GM23338 (cell line): Measurements from ENCODE around the gene NIBAN1. TPM values are rescaled to one million over a fixed set of nuclear protein-coding genes. Genes with fewer than 3 reads are reported as not detected.

ENCODE experiments used
- ATAC-seq: fragments of 200-7000 bp; cut with Tn5 transposase; 3 replicates; pipeline ENCODE4 v1.9.1; 2020
- DNase-seq: peaks from one replicate; pipeline ENCODE4 v3.0.0-alpha.2; 2015; ENCODE audit warnings: low spot score
- H2AFZ ChIP-seq: fragments of 200-600 bp; sonication (generic); 2 replicates; pipeline ENCODE4 v1.8.0; 2016; ENCODE audit warnings: antibody characterized with exemption, mild to moderate bottlenecking, moderate library complexity
- H3F3A ChIP-seq: fragments of 200-600 bp; sonication (generic); replicated peaks from 2 replicates; pipeline ENCODE4 v1.8.0; 2017; ENCODE audit warnings: antibody characterized with exemption, mixed run types, low read depth
- H3K27ac ChIP-seq: fragments of 200-600 bp; sonication (generic); 2 replicates; pipeline ENCODE4 v1.6.1; 2016; ENCODE audit warnings: low read depth
- H3K27me3 ChIP-seq: fragments of 200-600 bp; sonication (generic); 2 replicates; pipeline ENCODE4 v1.8.0; 2016; ENCODE audit warnings: mild to moderate bottlenecking, mixed run types, moderate library complexity; ENCODE audit not compliant: insufficient read depth
- H3K36me3 ChIP-seq: fragments of 200-600 bp; sonication (generic); 2 replicates; pipeline ENCODE4 v1.8.0; 2016; ENCODE audit warnings: mild to moderate bottlenecking; ENCODE audit not compliant: insufficient read depth
- H3K4me1 ChIP-seq: fragments of 200-600 bp; sonication (generic); 2 replicates; pipeline ENCODE4 v1.8.0; 2016; ENCODE audit warnings: mild to moderate bottlenecking, moderate library complexity; ENCODE audit not compliant: insufficient read depth
- H3K4me2 ChIP-seq: fragments of 200-600 bp; sonication (generic); 2 replicates; pipeline ENCODE4 v1.7.1; 2017; ENCODE audit warnings: mixed run types
- H3K4me3 ChIP-seq: fragments of 200-600 bp; sonication (generic); 2 replicates; pipeline ENCODE4 v1.6.1; 2016; ENCODE audit warnings: mixed run types
- H3K79me2 ChIP-seq: fragments of 200-600 bp; sonication (generic); replicated peaks from 2 replicates; pipeline ENCODE4 v1.8.0; 2017; ENCODE audit warnings: mild to moderate bottlenecking; ENCODE audit not compliant: insufficient read depth
- H3K9me2 ChIP-seq: fragments of 200-600 bp; sonication (generic); 2 replicates; pipeline ENCODE4 v1.8.0; 2017; ENCODE audit not compliant: insufficient read depth
- H4K20me1 ChIP-seq: fragments of 200-600 bp; sonication (generic); replicated peaks from 2 replicates; pipeline ENCODE4 v1.8.0; 2017; ENCODE audit warnings: mild to moderate bottlenecking; ENCODE audit not compliant: insufficient read depth
- H3K27ac Mint-ChIP-seq: 2 replicates; pipeline ENCODE4 v1.8.0; 2020; ENCODE audit warnings: inconsistent platforms, mild to moderate bottlenecking, moderate library complexity, mixed read lengths
- H3K27me3 Mint-ChIP-seq: 3 replicates; pipeline ENCODE4 v1.8.0; 2022; ENCODE audit warnings: low read depth, mild to moderate bottlenecking, moderate library complexity, mixed read lengths, inconsistent platforms; ENCODE audit not compliant: insufficient read depth, poor library complexity
- H3K36me3 Mint-ChIP-seq: 3 replicates; pipeline ENCODE4 v1.8.0; 2021; ENCODE audit warnings: low read depth, mild to moderate bottlenecking, inconsistent platforms, moderate library complexity, mixed read lengths
- H3K4me1 Mint-ChIP-seq: 3 replicates; pipeline ENCODE4 v1.8.0; 2020; ENCODE audit warnings: mild to moderate bottlenecking, inconsistent platforms, mixed read lengths
- H3K4me3 Mint-ChIP-seq: 3 replicates; pipeline ENCODE4 v1.8.0; 2021; ENCODE audit warnings: moderate library complexity, mild to moderate bottlenecking, inconsistent platforms, mixed read lengths
- H3K9me3 Mint-ChIP-seq: 3 replicates; pipeline ENCODE4 v1.8.0; 2020; ENCODE audit warnings: moderate library complexity, mild to moderate bottlenecking, inconsistent platforms, mixed read lengths
- CREB1 ChIP-seq: fragments of 250-450 bp; sonication (Bioruptor Pico); IDR thresholded peaks from 2 replicates; pipeline ENCODE4 v1.5.0; 2020; ENCODE audit warnings: low read depth, mild to moderate bottlenecking, moderate library complexity
- CTCF ChIP-seq, 2 experiments: fragments of 200-600 bp in 1 of 2; sonication (generic) in 1 of 2; conservative IDR thresholded peaks; 2 replicates each; pipeline versions ENCODE4 v1.5.1 to v1.6.1; 2016 to 2017; ENCODE audit warnings: antibody characterized with exemption in 2 of 2, low read depth in 2 of 2, mild to moderate bottlenecking in 2 of 2, moderate library complexity in 1 of 2
- EZH2 ChIP-seq: fragments of 200-600 bp; sonication (generic); IDR thresholded peaks from one replicate; pipeline ENCODE4 v1.8.0; 2017; ENCODE audit warnings: antibody characterized with exemption, mild to moderate bottlenecking, low read depth; ENCODE audit not compliant: unreplicated experiment
- EZH2phosphoT487 ChIP-seq: fragments of 200-600 bp; sonication (generic); IDR thresholded peaks from one replicate; pipeline ENCODE4 v1.8.1; 2018; ENCODE audit warnings: antibody characterized with exemption; ENCODE audit not compliant: unreplicated experiment
- JUNB ChIP-seq: IDR thresholded peaks from one replicate; pipeline ENCODE4 v1.6.1; 2016; ENCODE audit warnings: antibody characterized with exemption; ENCODE audit not compliant: unreplicated experiment
- NANOG ChIP-seq: IDR thresholded peaks from 2 replicates; pipeline ENCODE4 v1.6.1; 2016; ENCODE audit warnings: antibody characterized with exemption, borderline replicate concordance
- POLR2AphosphoS5 ChIP-seq: IDR thresholded peaks from 2 replicates; pipeline ENCODE4 v1.6.1; 2016; ENCODE audit warnings: antibody characterized with exemption, low read depth
- REST ChIP-seq: IDR thresholded peaks from one replicate; pipeline ENCODE4 v1.6.1; 2018; ENCODE audit warnings: antibody characterized with exemption; ENCODE audit not compliant: unreplicated experiment
- STAT1 ChIP-seq: IDR thresholded peaks from one replicate; pipeline ENCODE4 v1.6.1; 2016; ENCODE audit warnings: antibody characterized with exemption; ENCODE audit not compliant: unreplicated experiment
- ZNF114 ChIP-seq: fragments of 250-450 bp; sonication (Bioruptor Pico); IDR thresholded peaks from 2 replicates; pipeline ENCODE4 v1.5.0; 2020; ENCODE audit warnings: mild to moderate bottlenecking, moderate library complexity
- ZNF331 ChIP-seq: fragments of 250-450 bp; sonication (Bioruptor Pico); IDR thresholded peaks from 2 replicates; pipeline ENCODE4 v1.5.0; 2020; ENCODE audit warnings: low read depth, mild to moderate bottlenecking, moderate library complexity
- ZNF462 ChIP-seq: fragments of 250-450 bp; sonication (Bioruptor Pico); IDR thresholded peaks from 2 replicates; pipeline ENCODE4 v1.5.0; 2020; ENCODE audit warnings: mild to moderate bottlenecking, moderate library complexity
- polyA plus RNA-seq: library from polyadenylated mRNA; unstranded; fragments of >200 nt; fragmentation: Nextera tagmentation; extraction: Ambion mirVana; gene quantifications from 2 replicates; pipeline ENCODE4 v1.2.1, GENCODE V29; 2016
- total RNA-seq: library from RNA; depleted of rRNA; stranded (reverse); fragments of >200 nt; shearing (Covaris generic); gene quantifications from 2 replicates; pipeline ENCODE4 v1.2.3, GENCODE V29; 2014
- TF ChIP-seq, protein P1 (sequence below): IDR thresholded peaks from 2 replicates; pipeline ENCODE4 v1.6.1; 2016; ENCODE audit warnings: antibody characterized with exemption

Gene NIBAN1
- total and polyA plus RNA-seq, 2 experiments from 2014 or later = 5.5 to 12.3 TPM

GRCh38 chr1:184987696-184988095 is 13.4 kb upstream of the NIBAN1 start:
- peaks cover 6% of the 10 kb centered on the region for H3K4me1 Mint-ChIP-seq
- no peak overlapping the region for H3K27ac Mint-ChIP-seq
- no peak for DNase-seq
- TF ChIP-seq ZNF114 (CRISPR knock-in tag) = no peak
- TF ChIP-seq ZNF462 (CRISPR knock-in tag) = no peak
- TF ChIP-seq REST = no peak
- TF ChIP-seq CTCF (conservative IDR thresholded peaks at IDR 0.05; ENCODE audit: low read depth in 2 of 2) = no peak
- no peak for TF ChIP-seq ZNF331 (CRISPR knock-in tag)
- no peak for TF ChIP-seq JUNB
- TF ChIP-seq NANOG = no peak
- TF ChIP-seq EZH2 = no peak
- TF ChIP-seq CREB1 (CRISPR knock-in tag) = no peak
- TF ChIP-seq, protein P1, sequence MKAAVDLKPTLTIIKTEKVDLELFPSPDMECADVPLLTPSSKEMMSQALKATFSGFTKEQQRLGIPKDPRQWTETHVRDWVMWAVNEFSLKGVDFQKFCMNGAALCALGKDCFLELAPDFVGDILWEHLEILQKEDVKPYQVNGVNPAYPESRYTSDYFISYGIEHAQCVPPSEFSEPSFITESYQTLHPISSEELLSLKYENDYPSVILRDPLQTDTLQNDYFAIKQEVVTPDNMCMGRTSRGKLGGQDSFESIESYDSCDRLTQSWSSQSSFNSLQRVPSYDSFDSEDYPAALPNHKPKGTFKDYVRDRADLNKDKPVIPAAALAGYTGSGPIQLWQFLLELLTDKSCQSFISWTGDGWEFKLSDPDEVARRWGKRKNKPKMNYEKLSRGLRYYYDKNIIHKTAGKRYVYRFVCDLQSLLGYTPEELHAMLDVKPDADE = no peak
- TF ChIP-seq EZH2phosphoT487 = no peak
- TF ChIP-seq POLR2AphosphoS5 = no peak
- no peak for TF ChIP-seq STAT1
- Histone ChIP-seq H3K4me3 (no peak overlapping the region), H3K4me2 (no peak overlapping the region), H3K27me3 (no peaks in the 10 kb centered on the region), H3K36me3 (no peaks in the 10 kb centered on the region), H3K27ac (no peak overlapping the region), H2AFZ (no peak overlapping the region), H3K4me1 (no peaks in the 10 kb centered on the region), H3K79me2 (no peaks in the 10 kb centered on the region), H3F3A (no peaks in the 10 kb centered on the region), H3K9me2 (0 out of 2 replicates have a peak, but pooled peaks cover 3% of the 10 kb centered on the region), H4K20me1 (no peaks in the 10 kb centered on the region)
- H3K9me3 Mint-ChIP-seq = no peaks in the 10 kb centered on the region
- no peaks in the 10 kb centered on the region for H3K36me3 Mint-ChIP-seq
- no peak overlapping the region for H3K4me3 Mint-ChIP-seq
- H3K27me3 Mint-ChIP-seq = no peaks in the 10 kb centered on the region
- no peak for ATAC-seq
